HG02885 (cell line): Measurements from ENCODE around the gene LTA4H.
A peak's percentile ranks its signal among the peaks of the same experiment; 100 is the strongest.

Experiments
- ATAC-seq: cut with Tn5 transposase; IDR thresholded peaks from one replicate; pipeline ENCODE4 v1.9.1; 2021; ENCODE audit warnings: mild to moderate bottlenecking; ENCODE audit not compliant: unreplicated experiment, poor library complexity

Gene LTA4H

DNA sequence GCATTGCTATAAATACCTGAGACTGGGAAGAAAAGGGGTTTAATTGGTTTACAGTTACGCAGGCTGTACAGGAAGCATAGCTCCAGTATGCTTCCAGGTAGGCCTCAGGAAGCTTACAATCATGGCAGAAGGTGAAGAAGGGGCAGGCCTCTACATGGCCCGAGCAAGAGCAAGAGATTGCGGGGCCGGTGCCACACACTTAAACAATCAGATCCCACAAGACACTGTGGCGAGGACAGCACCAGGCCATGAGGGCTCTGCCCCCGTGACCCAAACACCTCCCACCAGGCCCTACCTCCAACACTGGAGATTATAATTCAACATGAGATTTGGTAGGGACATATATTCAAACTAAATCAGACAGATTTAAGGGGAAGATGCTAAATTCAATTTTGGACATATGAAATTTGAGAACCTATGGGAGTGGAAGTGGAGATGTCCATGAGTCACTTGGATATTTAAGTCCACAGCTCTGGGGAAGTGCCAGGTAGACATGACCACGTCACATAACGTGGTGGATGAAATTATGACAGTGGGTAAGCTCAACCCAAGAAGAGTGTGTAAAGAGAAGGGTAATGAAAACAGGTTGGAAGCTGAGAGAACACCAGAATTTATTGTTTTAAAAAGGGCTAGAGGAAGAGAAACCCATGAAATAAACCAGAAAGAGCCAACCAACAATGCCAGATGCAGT is 1.5 kb upstream of the LTA4H start:
- ATAC-seq: no peak

DNA sequence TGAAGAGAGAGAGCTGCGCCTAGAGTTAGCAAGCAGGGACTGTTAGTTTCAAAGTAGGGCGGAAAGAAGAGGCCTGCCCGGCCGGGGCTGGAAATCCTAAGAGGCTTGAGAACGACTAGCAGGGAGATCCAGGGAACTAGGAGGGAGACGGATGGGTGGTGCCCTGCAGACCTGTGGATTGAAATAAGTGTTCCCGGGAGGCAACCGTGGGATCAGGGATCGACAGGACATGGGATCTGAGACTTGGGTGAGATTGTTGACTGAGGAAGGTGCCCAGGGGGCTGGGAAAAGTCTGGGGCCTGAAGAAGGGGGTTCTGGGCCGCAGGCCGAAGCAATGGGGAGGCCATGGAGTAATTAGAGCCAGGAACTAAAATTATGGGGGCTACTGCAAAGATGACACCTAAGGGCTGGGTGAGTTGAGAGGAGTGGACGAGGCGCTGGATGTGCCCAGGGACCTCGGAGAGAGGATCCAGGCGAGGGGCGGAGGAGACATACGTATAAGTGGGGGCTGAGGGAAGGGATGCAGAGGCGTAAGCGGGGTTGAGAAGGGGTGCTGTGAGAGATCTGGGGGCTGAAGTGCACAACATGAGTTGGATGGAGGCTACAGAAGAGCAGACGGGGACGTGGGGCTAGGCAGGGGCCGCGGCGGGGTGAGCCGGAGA is 635 bp downstream of the LTA4H start:
- no peak for ATAC-seq

GRCh38 chr12:96033549-96034389 is 1.6 kb downstream of the LTA4H start:
- ATAC-seq: no peak

GRCh38 chr12:96029826-96030225 is 5.6 kb downstream of the LTA4H start:
- ATAC-seq: no peak

DNA sequence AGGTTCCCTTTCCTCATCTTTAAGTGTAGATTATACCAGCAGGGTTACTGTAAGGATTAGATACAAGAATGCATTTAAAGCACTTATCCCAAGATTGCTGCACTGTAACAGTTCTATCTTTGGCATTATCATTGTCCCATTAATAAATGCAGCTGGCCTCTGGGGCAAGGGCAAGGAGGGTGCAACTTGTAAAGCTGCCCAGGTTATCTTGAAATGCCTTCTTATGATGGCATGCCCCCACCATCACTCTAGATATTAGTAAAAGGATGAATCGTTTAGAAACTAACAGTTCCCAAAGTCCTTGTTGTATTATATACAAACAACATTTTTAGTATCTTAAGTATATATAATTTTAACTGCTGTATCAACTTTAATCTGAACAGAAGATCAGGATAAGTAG is 6.8 kb downstream of the LTA4H start:
- no peak for ATAC-seq

- ATAC-seq: no peak
These were observed 9.1 kb downstream of the LTA4H start for GRCh38 chr12:96026331-96026730.

DNA sequence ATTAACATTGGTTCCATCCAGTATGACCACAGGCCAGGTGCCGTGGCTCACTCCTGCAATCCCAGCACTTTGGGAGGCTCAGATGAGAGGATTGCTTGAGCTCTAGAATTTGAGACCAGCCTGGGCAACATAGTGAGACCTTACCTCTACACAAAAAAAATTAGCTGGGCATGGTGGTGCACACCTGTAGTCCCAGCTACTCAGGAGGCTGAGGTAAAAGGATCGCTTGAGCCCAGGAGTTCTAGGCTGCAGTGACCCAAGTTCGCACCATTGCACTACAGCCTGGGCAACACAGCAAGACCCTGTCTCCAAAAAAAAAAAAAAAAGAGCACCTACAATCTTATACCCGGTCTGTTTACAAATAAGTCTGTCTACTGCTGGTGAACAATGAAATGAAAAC is 9.9 kb downstream of the LTA4H start:
- no peak for ATAC-seq

DNA sequence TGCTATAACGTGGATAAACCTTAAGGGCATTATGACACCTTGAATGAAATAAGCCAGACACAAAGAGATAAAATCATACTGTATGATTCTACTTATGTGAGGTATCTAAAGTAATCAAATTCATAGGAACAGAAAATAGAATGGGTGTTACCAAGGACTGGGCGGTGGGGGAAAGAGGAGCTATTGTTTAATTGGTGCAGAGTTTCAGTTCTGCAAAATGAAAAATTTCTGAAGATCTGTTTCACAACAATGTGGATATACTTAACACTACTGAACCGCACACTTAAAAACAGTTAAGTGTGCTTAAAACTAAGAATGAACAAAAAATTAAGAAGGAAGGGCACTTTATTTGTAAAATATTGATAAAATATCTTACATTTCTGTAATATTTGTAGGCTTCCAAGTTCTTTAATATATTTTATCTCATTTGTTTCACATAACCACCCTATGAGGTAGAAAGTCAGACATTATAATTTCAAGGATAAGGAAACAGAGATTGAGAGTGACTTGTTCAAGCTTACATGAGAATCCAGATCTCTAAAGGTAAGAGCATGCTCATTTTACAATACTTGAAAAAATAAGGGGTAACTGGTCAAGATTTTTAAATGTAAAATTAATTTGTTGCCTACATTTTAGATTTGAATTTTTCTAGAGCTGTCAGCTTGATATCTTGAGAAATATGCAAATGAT is 14.9 kb downstream of the LTA4H start:
- peak; percentile 97 for ATAC-seq

DNA sequence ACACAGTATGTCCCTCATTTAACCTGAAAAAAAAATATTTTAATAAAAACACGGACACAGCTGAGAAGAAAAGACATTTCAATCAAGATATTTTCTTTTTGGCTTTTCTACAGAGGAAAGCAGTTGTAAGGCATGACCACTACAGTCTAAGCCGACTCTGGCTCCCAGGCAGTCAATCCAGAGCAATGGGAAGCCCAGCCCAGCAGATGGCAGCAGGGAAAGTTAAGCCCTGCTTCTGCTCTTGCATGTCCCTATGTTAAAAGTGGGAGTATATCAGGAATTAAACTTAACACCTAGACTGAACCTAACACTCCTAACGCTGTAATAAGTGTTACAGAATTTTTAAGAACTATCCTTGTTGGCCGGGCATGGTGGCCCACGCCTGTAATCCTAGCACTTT is 19.7 kb downstream of the LTA4H start:
- no peak for ATAC-seq

- no peak for ATAC-seq
These were observed 20.3 kb downstream of the LTA4H start for GRCh38 chr12:96014943-96015599.

DNA sequence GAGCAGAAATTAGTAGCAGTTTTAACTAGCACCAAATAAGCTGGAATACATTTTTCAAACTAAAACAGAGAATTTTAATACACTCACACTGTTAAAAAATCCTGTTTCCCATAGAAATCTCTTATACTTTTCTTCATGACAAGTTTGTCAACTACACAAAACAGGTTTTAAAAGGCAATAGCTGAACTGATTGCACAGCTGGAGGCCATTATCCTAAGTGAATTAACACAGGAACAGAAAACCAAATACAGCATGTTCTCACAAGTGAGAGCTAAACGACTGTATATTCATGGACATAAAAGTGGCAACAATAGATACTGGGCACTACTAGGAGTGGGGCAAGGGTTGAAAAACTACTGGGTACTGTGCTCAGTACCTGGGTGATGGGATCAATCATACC is 27.7 kb downstream of the LTA4H start:
- ATAC-seq: no peak

- no peak for ATAC-seq
These were observed 28.7 kb downstream of the LTA4H start for GRCh38 chr12:96006727-96007126.

DNA sequence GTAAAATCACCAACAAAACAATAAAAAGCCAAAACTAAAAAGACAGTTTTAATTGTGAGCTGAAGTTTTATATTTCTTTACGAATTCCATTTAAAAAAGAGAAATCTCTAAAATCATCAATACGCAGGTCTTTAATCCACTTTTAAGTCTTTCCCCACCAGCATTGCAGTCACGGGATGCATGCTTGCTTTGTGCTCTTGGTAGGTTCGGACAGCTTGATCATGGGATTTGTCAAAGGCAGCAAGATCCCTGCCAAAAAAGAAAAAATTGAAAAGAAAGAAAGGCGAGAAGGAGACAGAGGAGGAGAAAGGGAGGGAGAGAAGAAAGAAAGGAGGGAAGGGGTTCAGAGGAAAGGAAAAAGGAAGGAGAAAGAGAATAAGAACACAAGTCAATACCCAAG is 34.5 kb downstream of the LTA4H start:
- ATAC-seq: no peak

DNA sequence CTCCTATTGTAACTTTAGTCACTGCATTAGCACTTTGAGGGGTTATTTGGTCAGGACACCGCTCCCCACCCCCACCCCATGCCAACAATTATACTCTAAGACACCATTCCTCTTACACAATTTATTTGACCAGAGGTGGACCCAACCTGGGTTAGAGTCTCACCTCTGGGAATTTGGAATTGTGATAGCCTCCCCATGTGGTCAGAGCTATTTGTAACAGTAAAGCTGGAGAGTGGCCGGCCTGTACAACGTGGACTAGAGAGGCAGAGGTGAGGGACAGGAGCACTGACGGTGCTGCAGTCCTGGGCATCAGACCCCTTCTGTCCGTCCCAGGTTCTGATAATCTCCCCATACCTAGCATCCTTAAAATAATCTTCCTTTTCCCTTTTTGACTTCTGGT is 35.9 kb downstream of the LTA4H start:
- no peak for ATAC-seq

DNA sequence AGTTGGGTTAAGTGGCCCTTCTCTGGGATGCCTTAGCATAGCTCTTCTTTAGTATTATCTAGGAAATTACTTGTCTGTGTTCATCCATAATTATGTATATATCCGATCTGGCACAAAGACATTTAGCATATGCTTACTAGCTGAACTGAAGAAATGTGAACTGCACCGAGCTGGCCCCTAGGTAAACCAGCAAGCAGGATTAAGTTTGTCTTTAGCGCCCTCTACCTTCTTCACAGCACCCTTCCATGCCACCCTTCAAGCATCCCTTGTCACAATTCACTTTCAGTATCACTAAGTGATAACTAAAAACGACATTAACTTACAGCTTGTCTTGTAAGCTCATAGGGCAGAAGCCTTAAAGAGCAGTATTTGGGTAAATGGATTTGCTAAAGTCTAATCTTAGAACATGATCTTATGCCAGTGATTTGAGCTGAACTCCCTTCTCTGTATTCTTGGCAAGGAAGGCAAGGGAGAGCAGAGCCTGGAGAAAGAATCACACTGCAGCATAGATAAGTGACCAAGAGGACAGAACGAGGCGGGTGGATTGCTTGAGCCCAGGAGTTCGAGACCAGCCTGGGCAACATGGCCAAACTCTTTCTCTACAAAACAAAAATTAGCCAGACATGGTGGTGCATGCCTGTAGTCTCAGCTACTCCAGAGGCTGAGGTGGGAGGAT is 36.6 kb downstream of the LTA4H start:
- ATAC-seq: peak; percentile 95

DNA sequence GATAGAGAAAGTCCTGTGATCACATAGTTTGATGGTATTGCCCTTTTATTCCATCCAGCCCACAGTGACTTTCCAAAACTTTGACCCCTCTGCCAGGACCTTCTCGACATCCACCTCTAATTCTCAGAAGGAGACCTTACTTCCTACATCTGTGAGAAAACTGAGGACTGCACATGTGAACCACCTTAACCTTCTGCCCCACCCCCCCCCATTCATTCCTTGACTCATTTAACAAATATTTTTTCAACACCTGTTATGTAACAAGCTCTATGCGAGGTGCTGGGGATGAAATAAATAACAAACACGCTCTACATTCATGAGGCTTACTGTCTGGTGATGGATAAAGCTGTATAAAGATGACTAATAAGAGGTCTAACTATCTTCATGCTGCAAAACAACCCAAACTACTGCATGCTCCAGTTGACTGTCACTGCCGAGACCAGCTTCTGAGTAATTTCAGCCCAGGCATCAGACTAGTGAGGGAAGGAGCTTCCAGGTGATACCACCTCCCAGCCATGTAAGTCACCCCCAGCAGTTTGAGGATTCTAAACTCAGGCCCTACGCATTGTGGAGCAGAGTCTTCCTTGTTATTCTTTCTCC is 37.4 kb downstream of the LTA4H start:
- no peak for ATAC-seq

DNA sequence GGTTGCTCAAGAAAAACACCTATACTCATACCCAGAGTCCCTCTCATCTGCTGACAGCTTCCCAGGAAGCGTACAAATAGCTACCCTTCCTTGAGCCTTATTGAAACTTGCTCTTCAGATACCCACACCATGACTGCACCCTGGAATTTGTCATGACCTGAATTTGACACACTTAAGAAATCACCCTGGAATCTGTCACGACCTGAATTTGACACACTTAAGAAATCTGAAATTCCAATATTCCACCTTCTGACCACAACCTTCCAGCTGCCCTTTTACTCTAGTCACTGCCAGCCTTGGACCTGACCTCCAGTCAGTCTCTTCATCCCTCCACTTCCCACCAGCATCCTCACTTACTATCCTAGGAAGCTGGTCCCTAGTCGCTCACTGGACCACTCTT is 38.1 kb downstream of the LTA4H start:
- no peak for ATAC-seq

DNA sequence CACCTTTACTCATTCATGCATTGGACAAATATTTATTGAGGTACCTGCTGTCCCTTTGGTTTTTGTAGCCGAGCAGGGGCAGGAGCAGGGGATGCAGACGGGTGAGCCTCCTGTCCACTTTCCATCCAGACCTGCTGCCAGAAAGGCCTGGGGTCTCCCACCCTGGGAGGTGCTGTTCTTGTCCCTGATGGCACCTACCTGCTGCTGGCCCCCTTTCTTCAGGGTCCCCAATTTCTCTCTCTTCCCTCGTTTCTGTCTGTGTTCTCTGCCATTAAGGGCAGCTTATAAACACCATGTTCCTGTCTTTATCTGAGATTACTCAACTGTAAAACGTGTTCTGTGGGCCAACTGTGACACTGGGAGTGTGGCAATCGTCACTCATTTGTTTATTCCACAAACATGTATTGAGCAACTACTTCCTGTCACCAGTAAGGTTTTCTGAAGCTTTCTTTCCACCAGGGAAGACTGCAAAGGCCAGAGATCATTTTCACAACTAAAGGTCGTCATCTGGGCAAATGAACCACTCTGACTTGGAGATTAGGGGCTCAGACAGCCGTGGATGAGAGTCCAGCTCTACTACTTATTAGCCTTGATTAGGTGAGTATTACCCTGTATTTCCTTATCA is 39.2 kb downstream of the LTA4H start, which contains the start of gene HAL:
Gene HAL, minus strand, starts transcription at position 311 of the 625 bp plus-strand sequence. CDS start 434 bp downstream, outside the sequence.
- ATAC-seq: no peak
